Neural progenitor cell (in vitro differentiated cells): ENCODE results near the gene E2F8.

Experiments used
- EZH2phosphoT487 ChIP-seq: fragments of 200-600 bp; sonication (generic); IDR thresholded peaks from 2 replicates; pipeline ENCODE4 v1.6.1; 2017; ENCODE audit warnings: antibody characterized with exemption
- TF ChIP-seq, protein P1 (sequence below): fragments of 200-600 bp; sonication (generic); IDR thresholded peaks from 2 replicates; pipeline ENCODE4 v1.5.1; 2017; ENCODE audit warnings: antibody characterized with exemption, mild to moderate bottlenecking

GRCh38 chr11:19187833-19188258 is 52.9 kb downstream of the E2F8 start:
- TF ChIP-seq, protein P1, sequence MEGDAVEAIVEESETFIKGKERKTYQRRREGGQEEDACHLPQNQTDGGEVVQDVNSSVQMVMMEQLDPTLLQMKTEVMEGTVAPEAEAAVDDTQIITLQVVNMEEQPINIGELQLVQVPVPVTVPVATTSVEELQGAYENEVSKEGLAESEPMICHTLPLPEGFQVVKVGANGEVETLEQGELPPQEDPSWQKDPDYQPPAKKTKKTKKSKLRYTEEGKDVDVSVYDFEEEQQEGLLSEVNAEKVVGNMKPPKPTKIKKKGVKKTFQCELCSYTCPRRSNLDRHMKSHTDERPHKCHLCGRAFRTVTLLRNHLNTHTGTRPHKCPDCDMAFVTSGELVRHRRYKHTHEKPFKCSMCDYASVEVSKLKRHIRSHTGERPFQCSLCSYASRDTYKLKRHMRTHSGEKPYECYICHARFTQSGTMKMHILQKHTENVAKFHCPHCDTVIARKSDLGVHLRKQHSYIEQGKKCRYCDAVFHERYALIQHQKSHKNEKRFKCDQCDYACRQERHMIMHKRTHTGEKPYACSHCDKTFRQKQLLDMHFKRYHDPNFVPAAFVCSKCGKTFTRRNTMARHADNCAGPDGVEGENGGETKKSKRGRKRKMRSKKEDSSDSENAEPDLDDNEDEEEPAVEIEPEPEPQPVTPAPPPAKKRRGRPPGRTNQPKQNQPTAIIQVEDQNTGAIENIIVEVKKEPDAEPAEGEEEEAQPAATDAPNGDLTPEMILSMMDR = no peak
- no peak for TF ChIP-seq EZH2phosphoT487
